Astrocyte (in vitro differentiated cells and primary cell): ENCODE data around the gene OR2AT4.

Experiments used
- CTCF ChIP-seq: IDR thresholded peaks from 2 replicates; pipeline ENCODE4 v1.5.1; 2011; ENCODE audit warnings: low read depth, mild to moderate bottlenecking, inconsistent platforms, low read length, moderate library complexity; ENCODE audit not compliant: insufficient read depth
- EZH2 ChIP-seq: IDR thresholded peaks from 2 replicates; pipeline ENCODE4 v1.6.1; 2012; ENCODE audit warnings: mild to moderate bottlenecking, low read length, inconsistent platforms; ENCODE audit not compliant: insufficient read depth

- TF ChIP-seq CTCF = no peak
- no peak for TF ChIP-seq EZH2
Measured at GRCh38 chr11:75113030-75113429, 16.4 kb upstream of the OR2AT4 start.
